ENCODE measurements around the gene RNF181. TPM values are rescaled to one million over a fixed set of nuclear protein-coding genes. Genes with fewer than 3 reads are reported as not detected.

The RNF181 gene
- total RNA-seq, 1 experiment from 2014 or later, result 125 TPM

DNA sequence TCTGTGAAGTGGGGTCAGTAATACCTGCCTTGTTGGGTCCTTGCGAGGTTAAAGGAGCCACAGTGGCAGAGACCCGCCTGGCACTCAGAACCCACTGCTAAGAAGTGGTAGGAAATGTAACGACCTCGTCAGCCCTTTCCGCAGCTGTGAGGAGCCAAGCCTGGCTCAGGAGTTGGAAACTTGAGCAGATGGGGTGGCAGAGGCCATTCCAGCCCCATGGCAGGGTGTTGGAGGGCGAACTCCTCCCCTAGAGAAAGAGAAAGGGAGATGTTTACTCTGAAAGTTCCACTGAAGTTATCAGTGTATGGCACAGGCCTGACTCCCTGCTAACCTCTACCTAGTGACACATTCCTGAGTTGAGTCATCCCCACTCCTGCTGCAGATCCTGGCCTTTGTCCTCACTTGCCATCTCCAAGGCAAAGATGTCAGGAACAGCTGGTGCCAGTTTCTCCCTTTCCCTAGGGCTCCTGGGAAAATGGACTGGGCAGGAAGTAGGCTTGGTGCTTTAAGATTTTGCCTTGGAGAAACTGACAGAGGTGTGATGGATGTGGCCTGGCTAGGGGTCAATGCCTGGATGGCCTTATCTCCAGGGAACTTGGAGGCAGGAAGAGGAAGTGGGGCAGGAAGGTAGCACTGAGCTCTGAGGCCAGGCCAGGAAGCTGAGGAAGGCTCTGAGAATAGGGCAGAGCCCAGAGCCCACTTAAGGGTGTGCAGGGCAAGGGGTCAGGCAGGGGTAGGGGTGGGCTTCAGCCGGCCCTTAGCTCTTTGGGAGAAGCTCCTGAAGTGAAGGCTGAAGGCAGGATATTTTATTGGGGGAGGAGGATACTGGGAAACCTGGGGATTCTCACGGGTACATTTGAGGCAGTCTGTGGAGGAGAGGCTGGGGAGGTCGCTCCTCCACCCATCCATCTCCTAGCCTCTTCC, 10.4 kb upstream of the RNF181 start:
- TF ChIP-seq, protein P1, sequence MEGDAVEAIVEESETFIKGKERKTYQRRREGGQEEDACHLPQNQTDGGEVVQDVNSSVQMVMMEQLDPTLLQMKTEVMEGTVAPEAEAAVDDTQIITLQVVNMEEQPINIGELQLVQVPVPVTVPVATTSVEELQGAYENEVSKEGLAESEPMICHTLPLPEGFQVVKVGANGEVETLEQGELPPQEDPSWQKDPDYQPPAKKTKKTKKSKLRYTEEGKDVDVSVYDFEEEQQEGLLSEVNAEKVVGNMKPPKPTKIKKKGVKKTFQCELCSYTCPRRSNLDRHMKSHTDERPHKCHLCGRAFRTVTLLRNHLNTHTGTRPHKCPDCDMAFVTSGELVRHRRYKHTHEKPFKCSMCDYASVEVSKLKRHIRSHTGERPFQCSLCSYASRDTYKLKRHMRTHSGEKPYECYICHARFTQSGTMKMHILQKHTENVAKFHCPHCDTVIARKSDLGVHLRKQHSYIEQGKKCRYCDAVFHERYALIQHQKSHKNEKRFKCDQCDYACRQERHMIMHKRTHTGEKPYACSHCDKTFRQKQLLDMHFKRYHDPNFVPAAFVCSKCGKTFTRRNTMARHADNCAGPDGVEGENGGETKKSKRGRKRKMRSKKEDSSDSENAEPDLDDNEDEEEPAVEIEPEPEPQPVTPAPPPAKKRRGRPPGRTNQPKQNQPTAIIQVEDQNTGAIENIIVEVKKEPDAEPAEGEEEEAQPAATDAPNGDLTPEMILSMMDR (IDR thresholded peaks at IDR 0.05; ENCODE audit: unreplicated experiment), result no peak
- Mint-ChIP-seq H3K9me3 (ENCODE audit: unreplicated experiment) (no peaks in the 10 kb centered on the region), H3K36me3 (ENCODE audit: insufficient read depth, unreplicated experiment) (peaks cover 33% of the 10 kb centered on the region), H3K4me1 (ENCODE audit: insufficient read depth, unreplicated experiment) (peaks cover 14% of the 10 kb centered on the region), H3K27me3 (ENCODE audit: insufficient read depth, unreplicated experiment) (no peaks in the 10 kb centered on the region), H3K27ac (ENCODE audit: low read depth, unreplicated experiment) (peak overlapping the region; percentile 91), H3K4me3 (ENCODE audit: unreplicated experiment) (no peak overlapping the region)
- peak; percentile 43 for DNase-seq (ENCODE audit: unreplicated experiment)
- ChIA-PET POLR2A (interaction anchor here (0.6 to 6.1 kb wide), 7 partner anchors 10 to 230 kb away, joined by 3 to 54 read pairs (median 5); partner anchors contain the start of genes C2orf68, ELMOD3, RNF181 and TMEM150A), CTCF (interaction anchor here (0.6 to 1.3 kb wide), 3 partner anchors 11 to 165 kb away, joined by 3 to 4 read pairs (median 3); no protein-coding TSS in a partner anchor)
- intact Hi-C loops (cut with micrococcal nuclease), result no loop called here
- BruUV-seq (replicated peaks), result no TSS peak

DNA sequence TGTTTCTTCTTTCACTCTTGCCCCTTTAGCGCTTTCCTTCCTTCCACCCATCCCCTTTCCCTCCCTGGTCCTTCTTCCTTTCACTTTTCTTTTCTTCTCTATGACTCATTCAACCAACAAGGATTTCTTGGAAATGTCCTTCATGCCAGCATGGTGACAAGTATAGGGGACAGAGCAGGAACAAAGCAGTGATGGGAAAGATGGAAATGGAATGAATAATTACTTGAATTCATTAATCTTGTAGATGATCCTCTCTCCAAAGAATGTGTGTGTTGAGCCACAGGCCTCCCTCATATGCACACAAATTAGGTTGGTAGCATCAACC, 9.8 kb upstream of the RNF181 start:
- CTCF ChIA-PET, result interaction anchor here (0.7 to 1.3 kb wide), 2 partner anchors 11 to 43 kb away, joined by 3 to 4 read pairs; no protein-coding TSS in a partner anchor
- TF ChIP-seq, protein P1 (IDR thresholded peaks at IDR 0.05; ENCODE audit: unreplicated experiment), result no peak
- Mint-ChIP-seq H3K27me3 (ENCODE audit: insufficient read depth, unreplicated experiment) (no peaks in the 10 kb centered on the region), H3K36me3 (ENCODE audit: insufficient read depth, unreplicated experiment) (peaks cover 29% of the 10 kb centered on the region), H3K4me3 (ENCODE audit: unreplicated experiment) (no peak overlapping the region), H3K9me3 (ENCODE audit: unreplicated experiment) (no peaks in the 10 kb centered on the region), H3K27ac (ENCODE audit: low read depth, unreplicated experiment) (peak overlapping the region; percentile 91), H3K4me1 (ENCODE audit: insufficient read depth, unreplicated experiment) (peaks cover 14% of the 10 kb centered on the region)
- DNase-seq (ENCODE audit: unreplicated experiment), result no peak
- BruUV-seq (replicated peaks), result no TSS peak
- intact Hi-C loops (cut with micrococcal nuclease), result no loop called here
- POLR2A ChIA-PET, result interaction anchor here (0.8 to 6.1 kb wide), 5 partner anchors 10 to 231 kb away, joined by 3 to 54 read pairs (median 5); partner anchors contain the start of genes ELMOD3, RNF181 and TMEM150A

DNA sequence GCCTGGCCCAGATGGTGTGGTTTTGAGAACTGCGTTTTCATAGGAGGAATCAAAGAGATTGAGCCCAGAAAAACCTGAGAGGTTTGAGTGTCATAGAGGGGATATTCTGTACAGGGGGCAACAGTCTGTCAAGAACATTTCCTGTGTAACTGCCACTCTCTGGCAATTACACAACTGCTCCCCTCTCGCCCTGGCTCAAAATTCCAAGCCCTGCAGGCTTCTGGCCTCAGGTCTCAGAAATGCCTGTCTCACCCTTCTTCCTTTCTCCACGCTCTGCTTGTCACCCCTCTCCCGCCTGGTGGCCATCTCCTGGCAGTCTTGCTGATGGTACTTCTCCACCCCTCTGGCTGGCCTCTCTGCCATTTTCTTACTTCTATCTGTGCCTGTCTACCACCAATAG, 7.3 kb upstream of the RNF181 start:
- no peaks in the 10 kb centered on the region for H3K27me3 Mint-ChIP-seq (ENCODE audit: insufficient read depth, unreplicated experiment)
- no peak for DNase-seq (ENCODE audit: unreplicated experiment)
- ChIA-PET POLR2A (interaction anchor here (0.7 to 6.1 kb wide), 3 partner anchors 7 to 22 kb away, joined by 3 to 54 read pairs (median 5); partner anchors contain the start of genes RNF181 and VAMP8), CTCF (no interaction called here)
- no peak overlapping the region for H3K4me3 Mint-ChIP-seq (ENCODE audit: unreplicated experiment)
- peaks cover 14% of the 10 kb centered on the region for H3K4me1 Mint-ChIP-seq (ENCODE audit: insufficient read depth, unreplicated experiment)
- peaks cover 9% of the 10 kb centered on the region for H3K36me3 Mint-ChIP-seq (ENCODE audit: insufficient read depth, unreplicated experiment)
- no TSS peak for BruUV-seq (replicated peaks)
- intact Hi-C loops (cut with micrococcal nuclease), result no loop called here
- H3K9me3 Mint-ChIP-seq (ENCODE audit: unreplicated experiment), result no peaks in the 10 kb centered on the region
- TF ChIP-seq, protein P1 (IDR thresholded peaks at IDR 0.05; ENCODE audit: unreplicated experiment), result no peak
- no peak overlapping the region for H3K27ac Mint-ChIP-seq (ENCODE audit: low read depth, unreplicated experiment)

DNA sequence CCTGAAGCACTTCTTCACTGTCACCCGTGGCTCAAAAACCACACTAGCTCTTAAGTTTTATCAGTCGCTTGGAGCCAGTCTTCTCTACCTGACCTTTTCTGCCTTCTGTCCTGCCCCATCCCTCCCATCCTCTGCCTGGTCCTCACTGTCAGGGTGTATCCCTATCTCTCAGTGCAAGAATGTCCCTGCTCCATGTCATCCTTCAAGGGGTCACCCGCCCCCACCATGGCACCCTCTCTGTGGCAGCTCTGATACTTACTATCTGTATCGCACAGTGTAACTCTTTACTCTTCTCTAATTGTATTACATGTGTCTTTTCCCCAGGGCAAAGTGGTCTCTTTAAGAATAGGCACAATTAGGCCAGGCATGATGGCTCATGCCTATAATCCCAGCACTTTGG, 6.9 kb upstream of the RNF181 start:
- Mint-ChIP-seq H3K4me3 (ENCODE audit: unreplicated experiment) (no peak overlapping the region), H3K36me3 (ENCODE audit: insufficient read depth, unreplicated experiment) (peaks cover 5% of the 10 kb centered on the region), H3K4me1 (ENCODE audit: insufficient read depth, unreplicated experiment) (peaks cover 14% of the 10 kb centered on the region), H3K27me3 (ENCODE audit: insufficient read depth, unreplicated experiment) (no peaks in the 10 kb centered on the region), H3K9me3 (ENCODE audit: unreplicated experiment) (no peaks in the 10 kb centered on the region), H3K27ac (ENCODE audit: low read depth, unreplicated experiment) (no peak overlapping the region)
- TF ChIP-seq, protein P1 (IDR thresholded peaks at IDR 0.05; ENCODE audit: unreplicated experiment), result no peak
- CTCF ChIA-PET, result no interaction called here
- no TSS peak for BruUV-seq (replicated peaks)
- DNase-seq (ENCODE audit: unreplicated experiment), result no peak
- POLR2A ChIA-PET, result interaction anchor here (0.7 to 1.1 kb wide), 3 partner anchors 9 to 23 kb away, joined by 3 to 4 read pairs (median 3); no protein-coding TSS in a partner anchor
- intact Hi-C loops (cut with micrococcal nuclease), result no loop called here

Measured in MCF 10A (cell line).